ENCODE measurements around the gene PPP1R8.
"Not testable (repeated sequence)": the region's sequence is repeated elsewhere in the genome, so short reads cannot be mapped to it uniquely, and the experiment has no call there.

PPP1R8 gene

GRCh38 chr1:27830621-27831440 lies at the start of gene PPP1R8:
PPP1R8 (plus strand) TSS chr1:27830782; CDS start chr1:27830836, 54 bp downstream.
- FAIRE-seq (peak; percentile 93), DNase-seq (ENCODE audit: insufficient read length, low spot score) (peak; percentile 54)
- TF ChIP-seq POLR2A (IDR thresholded peaks at IDR 0.05; ENCODE audit: low read depth, low read length) = peak; percentile 91

- TF ChIP-seq POLR2A (IDR thresholded peaks at IDR 0.05; ENCODE audit: low read depth, low read length) = no peak
- DNase-seq (ENCODE audit: insufficient read length, low spot score) = no peak
- no peak for FAIRE-seq
Measured at GRCh38 chr1:27782950-27783349, 47.6 kb upstream of the PPP1R8 start.

GRCh38 chr1:27784700-27785099 lies 45.9 kb upstream of the PPP1R8 start:
- no peak for TF ChIP-seq POLR2A (IDR thresholded peaks at IDR 0.05; ENCODE audit: low read depth, low read length)
- DNase-seq (ENCODE audit: insufficient read length, low spot score) (no peak), FAIRE-seq (no peak)

- DNase-seq (ENCODE audit: insufficient read length, low spot score) = peak; percentile 5
- TF ChIP-seq POLR2A (IDR thresholded peaks at IDR 0.05; ENCODE audit: low read depth, low read length) = no peak
- peak; percentile 91 for FAIRE-seq
Measured at GRCh38 chr1:27785781-27786455, 44.7 kb upstream of the PPP1R8 start.

- no peak for FAIRE-seq
- TF ChIP-seq POLR2A (IDR thresholded peaks at IDR 0.05; ENCODE audit: low read depth, low read length) = no peak
- no peak for DNase-seq (ENCODE audit: insufficient read length, low spot score)
Measured at GRCh38 chr1:27787895-27788294, 42.7 kb upstream of the PPP1R8 start.

- no peak for TF ChIP-seq POLR2A (IDR thresholded peaks at IDR 0.05; ENCODE audit: low read depth, low read length)
- no peak for DNase-seq (ENCODE audit: insufficient read length, low spot score)
- FAIRE-seq = no peak
Measured at GRCh38 chr1:27789540-27790041, 41.0 kb upstream of the PPP1R8 start.

- not testable (repeated sequence) for DNase-seq (ENCODE audit: insufficient read length, low spot score); FAIRE-seq
Measured at GRCh38 chr1:27790270-27790669, 40.3 kb upstream of the PPP1R8 start.

- TF ChIP-seq POLR2A (IDR thresholded peaks at IDR 0.05; ENCODE audit: low read depth, low read length) = no peak
- FAIRE-seq (no peak), DNase-seq (ENCODE audit: insufficient read length, low spot score) (no peak)
Measured at GRCh38 chr1:27795601-27796000, 35.0 kb upstream of the PPP1R8 start.

- DNase-seq (ENCODE audit: insufficient read length, low spot score) = no peak
- no peak for TF ChIP-seq POLR2A (IDR thresholded peaks at IDR 0.05; ENCODE audit: low read depth, low read length)
- no peak for FAIRE-seq
Measured at GRCh38 chr1:27804791-27805190, 25.8 kb upstream of the PPP1R8 start.

GRCh38 chr1:27806758-27807157 lies 23.8 kb upstream of the PPP1R8 start:
- TF ChIP-seq POLR2A (IDR thresholded peaks at IDR 0.05; ENCODE audit: low read depth, low read length) = no peak
- FAIRE-seq (no peak), DNase-seq (ENCODE audit: insufficient read length, low spot score) (no peak)

- FAIRE-seq = no peak
- no peak for TF ChIP-seq POLR2A (IDR thresholded peaks at IDR 0.05; ENCODE audit: low read depth, low read length)
- DNase-seq (ENCODE audit: insufficient read length, low spot score) = no peak
Measured at GRCh38 chr1:27807385-27807784, 23.2 kb upstream of the PPP1R8 start.

GRCh38 chr1:27808131-27808530 lies 22.5 kb upstream of the PPP1R8 start:
- not testable (repeated sequence) for FAIRE-seq; DNase-seq (ENCODE audit: insufficient read length, low spot score)

- FAIRE-seq (no peak), DNase-seq (ENCODE audit: insufficient read length, low spot score) (no peak)
- no peak for TF ChIP-seq POLR2A (IDR thresholded peaks at IDR 0.05; ENCODE audit: low read depth, low read length)
Measured at GRCh38 chr1:27809883-27810282, 20.7 kb upstream of the PPP1R8 start.

- DNase-seq (ENCODE audit: insufficient read length, low spot score) (no peak), FAIRE-seq (no peak)
- TF ChIP-seq POLR2A (IDR thresholded peaks at IDR 0.05; ENCODE audit: low read depth, low read length) = no peak
Measured at GRCh38 chr1:27811741-27812500, 18.7 kb upstream of the PPP1R8 start.

Measured in H54 (cell line).